ENCODE data around the gene MYNN.

MYNN gene

DNA sequence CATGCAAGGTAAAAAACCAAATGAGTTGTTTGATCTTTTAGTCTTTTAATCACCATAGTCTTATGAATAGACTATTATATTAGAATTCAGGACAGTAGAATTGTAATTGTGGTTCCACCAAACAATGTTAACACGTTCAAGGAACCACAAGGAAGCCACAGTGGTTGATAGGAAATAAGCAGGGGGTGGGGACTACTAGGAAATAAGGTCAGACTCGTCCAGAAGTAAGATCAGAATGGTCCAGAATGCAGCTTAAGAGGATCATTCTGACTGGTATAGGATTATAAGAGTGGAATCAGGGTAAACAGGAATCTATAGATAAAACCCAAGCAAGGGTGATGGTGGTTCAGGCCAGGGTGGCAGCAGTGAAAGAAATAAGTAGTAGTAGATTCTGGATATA, 7.5 kb downstream of the MYNN start:
- no peak for DNase-seq

DNA sequence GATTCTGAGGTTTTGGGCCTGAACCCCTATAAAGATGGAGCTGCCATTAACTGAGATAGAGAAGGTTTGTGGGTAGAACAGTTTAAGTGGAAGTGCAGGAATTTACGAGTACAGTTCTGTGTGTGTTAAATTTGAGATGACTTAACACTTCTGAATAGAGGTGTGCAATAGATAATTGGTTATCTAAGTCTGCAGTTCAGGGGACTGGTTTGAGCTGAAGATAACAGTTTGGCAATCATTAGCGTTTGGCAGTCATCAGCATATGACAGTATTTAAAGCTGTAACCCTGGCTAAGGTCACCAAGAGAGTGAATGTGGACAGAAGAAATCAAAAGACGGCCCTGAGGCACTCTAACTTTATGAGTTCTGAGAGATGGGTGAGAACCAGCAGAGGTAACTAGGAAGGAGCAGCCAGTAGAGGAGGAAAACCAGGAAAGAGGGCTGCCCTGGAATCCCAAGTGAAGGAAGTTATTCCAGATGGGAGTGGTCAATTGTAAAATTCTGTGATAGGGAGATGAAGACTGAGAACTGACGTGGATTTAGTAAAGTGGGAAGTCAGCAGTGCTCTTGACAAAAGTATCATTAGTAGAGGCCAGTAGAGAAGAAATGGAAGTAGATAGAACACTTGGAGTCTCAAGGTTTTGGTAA, 8.1 kb downstream of the MYNN start:
- DNase-seq, result no peak

DNA sequence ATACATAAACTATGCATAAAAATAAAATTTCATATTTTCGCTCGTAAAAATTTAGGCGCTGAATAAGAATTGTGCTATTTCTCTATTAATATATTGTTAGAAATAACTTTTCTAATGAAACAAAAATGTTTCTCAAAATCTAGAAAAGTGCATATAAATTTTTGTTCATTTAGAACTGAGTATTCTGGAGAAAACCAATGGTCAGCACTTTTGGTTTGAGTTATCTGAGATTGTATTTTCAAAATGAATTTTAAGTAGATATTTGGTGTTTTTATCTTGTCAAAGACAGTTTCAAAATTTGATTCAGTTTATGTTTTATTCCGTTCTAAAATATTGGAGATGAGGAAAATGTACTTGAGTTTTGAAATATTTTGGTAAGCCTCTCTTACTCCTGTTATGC, 13.9 kb downstream of the MYNN start:
- DNase-seq, result no peak

DNA sequence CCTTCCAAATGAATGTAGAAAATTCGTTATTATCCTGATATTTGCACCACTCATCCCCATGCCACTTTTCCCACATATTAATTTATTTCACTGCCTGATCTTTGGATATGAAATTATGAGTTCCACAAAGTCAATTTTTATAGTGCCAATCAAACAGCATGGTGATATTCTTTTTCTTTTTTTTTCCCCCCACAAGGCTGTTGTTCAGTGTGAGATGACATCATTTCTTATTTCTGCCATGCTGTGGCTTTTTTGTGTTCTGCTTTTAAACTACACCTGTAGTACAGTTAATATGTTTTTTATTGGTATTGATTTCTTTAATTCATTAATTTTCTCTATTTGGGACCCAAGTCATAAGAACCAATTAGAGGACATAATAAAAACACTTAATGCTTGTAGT, 14.6 kb downstream of the MYNN start:
- no peak for DNase-seq

DNA sequence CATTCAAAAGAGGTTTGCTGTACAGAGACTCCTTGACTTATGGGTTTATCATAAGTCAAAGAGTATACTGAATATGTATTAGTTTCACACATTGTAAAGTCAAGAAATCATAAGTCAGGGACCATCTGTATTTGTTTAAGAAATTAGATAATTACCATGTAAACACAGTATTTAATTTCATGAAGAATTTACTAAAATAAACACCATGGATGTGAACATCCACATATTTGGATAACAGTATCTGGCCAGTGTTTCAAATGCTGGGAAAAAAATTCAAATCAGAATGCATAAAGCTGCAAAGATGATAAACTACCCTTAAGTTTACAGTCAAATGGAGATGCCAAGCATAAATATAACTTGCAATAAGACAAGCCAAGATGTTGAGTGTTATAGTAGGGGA, 17.0 kb downstream of the MYNN start:
- no peak for DNase-seq

DNA sequence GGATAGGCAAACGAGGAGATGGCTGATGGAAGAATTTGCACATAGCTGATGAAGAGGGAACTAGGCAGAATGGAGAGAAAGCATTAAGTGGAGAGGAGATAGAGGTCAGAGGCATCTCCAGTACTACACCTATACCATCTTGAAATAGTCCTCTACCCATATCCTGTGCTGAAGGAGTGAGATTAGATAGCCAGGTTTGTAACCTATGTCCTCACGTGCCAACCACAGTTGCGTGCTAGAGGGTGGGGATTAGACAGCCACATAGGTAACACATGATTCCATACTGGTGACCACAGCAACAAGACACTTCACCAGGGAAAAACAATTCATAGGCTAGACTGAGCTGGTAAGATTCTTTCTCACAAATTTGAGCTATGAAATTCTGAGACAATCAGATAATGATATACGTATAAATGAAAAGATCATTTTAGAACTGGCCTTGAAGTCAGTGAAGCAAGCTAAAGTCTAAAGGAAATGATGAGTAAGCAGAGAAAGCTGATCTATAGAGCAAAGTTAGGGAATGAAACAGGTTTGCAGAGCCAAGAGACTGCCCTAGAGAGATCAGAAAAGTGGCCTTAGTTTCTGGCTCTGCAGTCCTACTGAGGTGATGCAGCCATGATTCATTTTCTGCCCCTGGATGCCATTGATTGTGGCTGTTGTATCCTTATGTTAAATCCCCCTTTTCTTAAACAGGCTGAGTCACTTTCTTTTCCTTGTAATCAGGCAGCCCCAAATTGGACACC, 17.7 kb downstream of the MYNN start:
- DNase-seq, result no peak

DNA sequence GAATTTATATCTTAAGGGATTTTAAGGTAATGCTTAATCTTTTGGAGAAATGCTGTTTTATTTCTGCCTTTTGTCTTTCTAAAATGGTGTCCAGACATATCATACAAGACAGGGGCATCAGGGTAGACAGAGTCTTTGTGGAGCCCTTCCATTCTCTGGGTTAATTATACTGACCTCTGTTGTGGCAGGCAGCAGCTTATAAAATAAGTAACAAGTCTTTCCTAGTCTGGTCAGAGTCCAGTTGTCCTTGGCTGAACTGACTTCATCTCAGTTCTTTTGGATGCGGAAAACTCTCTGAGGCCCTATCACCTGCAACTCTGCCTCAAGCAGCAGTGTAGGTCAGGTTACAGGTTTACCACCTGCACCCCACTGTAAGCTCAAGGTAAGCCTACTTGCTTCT, 19.2 kb downstream of the MYNN start:
- DNase-seq, result no peak

DNA sequence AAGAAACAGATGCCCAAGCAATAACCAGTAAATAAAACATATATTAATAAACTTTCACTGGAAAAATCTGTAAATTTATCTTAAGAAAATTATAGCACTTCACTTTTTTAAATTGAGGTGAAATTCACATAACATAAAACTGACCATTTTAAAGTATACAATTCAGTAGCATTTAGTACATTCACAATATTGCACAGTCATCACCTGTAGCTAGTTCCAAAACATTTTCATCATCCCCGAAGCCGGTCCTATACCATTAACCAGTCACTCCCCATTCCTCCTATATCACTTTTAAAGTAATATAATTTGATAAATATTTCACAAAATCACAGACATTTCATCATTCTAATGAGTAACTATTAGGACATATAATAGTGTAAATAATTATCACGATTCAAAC, 31.5 kb downstream of the MYNN start:
- no peak for DNase-seq

DNA sequence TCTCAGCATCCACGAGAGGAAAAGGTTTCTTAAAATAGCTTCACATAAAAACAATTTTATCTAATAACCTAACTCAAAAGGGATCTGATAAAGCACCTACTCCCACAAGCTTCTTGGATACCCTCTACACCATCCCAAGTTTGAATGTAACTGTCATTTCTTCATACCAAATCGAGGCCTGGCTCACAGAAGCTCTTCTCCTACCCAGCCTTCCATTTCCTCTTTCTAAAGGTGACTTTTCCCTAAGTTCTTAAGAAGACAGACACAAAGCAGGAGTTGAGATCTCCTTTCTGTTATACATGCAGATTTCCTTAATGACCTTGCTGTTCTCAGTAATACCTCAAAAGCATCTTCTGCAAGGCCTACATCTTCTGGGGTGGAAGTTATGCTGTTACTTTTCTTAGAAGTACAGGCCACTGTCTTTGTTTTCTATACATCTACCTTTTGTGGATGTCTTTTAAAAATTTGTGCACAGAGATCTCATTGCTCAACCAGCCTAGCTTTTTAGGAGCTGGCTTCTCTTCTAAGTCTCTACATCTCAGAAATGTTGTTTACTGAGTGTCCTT, 36.1 kb downstream of the MYNN start:
- DNase-seq, result no peak

DNA sequence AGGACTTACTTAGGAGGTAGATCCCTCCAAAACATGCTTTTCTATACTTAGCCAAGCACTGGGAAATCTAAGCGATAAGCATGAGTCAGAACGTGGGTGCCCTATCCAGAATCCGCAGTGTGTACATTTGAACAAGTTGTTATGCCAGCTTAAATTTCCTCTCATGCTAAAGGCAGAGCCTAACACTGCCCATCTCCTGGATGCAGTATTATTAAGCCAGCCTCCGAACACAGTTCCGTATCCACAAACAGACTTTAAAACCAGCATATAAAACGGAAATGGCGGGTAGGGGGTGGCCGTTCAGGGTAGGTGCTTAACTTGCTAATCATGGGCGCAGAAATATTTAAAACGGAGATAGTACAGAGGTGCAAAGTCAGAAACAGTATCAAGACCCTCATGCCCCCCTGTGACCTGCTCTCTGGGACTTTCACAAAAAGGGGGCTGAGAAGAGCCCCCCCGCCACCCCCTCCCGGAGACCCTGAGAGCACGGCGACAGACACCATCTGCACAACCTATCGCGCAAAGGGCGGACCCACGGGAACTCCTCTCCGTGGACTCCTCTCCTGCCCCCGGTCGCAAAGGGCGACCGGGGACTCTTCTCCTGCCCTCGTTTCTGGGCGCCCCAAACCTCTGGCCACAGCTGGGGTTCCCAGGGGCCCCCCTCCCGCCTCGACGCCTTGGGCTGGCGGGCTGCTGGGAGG, 38.6 kb downstream of the MYNN start:
- DNase-seq, result peak; percentile 69

DNA sequence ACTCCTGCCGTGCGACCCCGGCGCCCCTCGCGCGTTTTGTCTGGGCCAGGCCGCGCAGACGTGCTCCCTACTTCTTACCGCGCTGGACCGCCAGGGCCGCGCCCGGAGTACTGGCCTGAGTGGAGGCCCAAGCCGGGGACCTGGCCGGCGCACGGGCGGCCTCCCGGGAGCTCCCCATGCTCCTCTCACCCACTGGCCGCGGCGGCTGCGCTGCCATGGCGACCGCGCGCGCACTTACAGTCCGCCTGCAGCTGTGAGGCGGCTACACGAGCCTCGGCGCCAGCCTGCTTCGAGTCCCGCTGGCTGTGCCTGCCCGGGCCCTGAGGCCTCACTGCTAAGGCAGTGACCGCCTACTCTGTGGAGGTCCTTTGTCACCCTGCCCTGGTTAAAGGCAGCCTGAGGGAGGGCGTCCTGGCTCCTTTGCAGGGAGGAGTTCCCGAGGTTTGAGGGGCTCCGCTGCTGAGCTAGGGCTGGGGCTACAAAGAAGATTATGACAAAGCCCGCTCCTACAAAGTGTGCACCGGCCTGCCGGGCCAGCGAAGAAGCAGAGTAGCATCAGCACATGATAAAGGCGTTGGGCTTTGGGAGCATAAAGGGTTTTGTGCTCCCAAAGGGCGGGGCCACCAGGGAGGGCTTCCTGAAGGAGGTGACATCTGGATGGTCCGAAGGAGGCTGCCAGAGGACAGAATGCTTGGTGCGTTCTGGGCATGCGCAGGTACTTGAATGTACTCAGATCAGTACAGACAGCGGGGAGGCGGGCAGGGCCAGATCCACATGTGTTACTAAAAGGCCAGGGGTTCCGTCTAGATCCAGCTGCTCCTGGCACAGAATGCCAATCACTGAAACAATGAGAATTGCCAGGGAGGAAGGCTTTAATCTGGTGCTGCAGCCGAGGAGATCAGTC, 39.4 kb downstream of the MYNN start, which contains the start of the genes LRRC34 and LRRIQ4:
TSS of gene LRRC34 (minus strand) at position 573 of the 904 bp plus-strand sequence. CDS start at position 217, 356 bp downstream.
TSS of gene LRRIQ4 (plus strand) at position 539 of the 904 bp plus-strand sequence. CDS start 9,052 bp downstream, outside the sequence.
- peak; percentile 86 for DNase-seq

DNA sequence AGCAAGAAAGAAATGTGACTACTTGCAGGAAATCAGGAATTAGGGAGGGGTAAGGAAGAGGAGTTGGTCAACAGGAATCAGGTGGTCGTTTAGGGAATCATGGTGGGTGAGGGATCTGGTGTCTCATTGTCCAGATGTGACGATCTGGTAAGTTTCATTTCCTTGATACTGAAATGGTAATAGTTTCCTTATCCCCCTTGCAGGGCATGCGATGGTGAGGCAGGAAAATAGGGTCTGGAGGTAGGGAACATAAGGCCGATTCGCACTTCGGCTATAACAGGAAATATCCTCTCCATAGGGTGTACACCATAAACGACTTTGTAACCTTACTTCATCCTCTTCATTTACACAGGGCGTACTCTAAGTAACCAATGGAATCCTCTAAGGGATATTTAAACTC, 40.1 kb downstream of the MYNN start:
- DNase-seq, result no peak

DNA sequence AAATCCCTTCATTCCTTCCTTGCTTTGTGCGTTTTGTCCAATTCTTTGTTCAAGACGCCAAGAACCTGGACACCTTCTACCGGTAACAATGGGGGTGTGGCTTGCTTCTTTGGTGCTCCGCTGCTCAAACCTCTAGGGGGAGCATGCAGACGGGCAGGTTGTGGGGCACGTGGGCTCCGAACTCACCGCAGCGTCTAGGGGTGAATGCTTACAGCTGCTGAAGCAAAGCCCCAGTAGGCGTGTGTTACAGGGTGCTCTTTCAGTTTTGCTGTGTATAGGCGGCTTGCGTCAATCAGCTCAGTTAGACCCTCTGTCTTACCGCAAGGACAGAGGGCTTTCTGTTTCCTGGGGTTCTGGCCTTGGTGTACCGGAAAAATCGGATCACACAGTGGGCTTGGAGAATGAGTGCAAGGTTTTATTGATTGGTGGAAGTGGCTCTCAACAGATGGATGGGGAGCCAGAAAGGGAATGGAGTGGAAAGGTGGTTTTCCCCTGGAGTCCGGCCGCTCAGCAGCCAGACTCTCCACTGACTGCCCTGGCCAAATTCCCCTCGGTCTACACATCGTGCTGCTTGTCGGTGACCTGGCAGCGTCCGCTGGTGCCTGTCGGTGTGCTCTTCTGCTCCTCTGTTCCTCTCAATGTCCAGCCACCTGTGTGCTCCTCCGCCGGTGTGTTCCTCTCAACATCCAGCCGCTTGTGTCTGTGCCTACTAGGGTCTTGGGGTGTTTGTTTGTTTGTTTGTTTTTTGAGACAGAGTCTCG, 40.7 kb downstream of the MYNN start:
- peak; percentile 84 for DNase-seq

DNA sequence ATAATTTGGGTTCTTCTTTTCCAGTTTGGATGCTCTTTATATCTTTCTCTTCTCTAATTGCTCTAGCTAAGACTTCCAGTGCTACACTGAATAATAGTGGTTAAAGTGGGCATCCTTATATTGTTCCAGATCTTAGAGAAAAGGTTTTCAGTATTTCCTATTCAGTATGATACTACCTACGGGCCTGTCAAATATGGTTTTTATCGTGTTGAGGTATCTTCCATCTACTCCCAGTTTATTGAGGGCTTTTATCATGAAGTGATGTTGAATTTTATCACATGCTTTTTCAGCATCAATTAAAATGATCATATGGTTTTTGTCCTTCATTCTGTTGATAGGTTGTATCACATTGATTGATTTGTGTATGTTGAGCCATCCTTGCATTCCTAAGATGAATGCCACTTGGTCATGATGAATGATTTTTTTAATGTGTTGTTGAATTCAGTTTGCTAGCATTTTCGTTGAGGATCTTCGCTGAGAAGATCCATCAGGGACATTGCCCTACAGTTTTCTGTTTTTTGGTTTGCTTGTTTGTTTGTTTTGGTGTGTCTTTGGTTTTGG, 42.5 kb downstream of the MYNN start:
- DNase-seq, result no peak

DNA sequence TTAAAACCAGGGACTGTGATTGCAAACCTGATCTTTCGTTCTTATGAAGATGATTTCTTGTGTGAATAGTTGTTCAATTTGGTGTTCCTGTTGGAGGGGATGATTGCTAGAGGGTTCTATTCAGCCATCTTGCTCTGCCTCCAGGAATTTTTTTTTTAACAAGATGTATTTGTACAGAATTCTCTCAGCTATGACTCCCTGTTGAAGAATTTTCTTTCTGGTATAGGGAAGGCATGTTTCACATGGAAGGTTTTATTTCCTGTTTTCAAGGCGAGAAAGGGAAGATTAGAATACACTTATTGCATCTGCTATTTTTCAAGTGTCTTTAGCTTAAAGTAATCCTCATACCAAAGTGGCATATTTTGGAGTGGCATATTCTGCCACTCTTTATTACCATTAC, 45.1 kb downstream of the MYNN start:
- no peak for DNase-seq

DNA sequence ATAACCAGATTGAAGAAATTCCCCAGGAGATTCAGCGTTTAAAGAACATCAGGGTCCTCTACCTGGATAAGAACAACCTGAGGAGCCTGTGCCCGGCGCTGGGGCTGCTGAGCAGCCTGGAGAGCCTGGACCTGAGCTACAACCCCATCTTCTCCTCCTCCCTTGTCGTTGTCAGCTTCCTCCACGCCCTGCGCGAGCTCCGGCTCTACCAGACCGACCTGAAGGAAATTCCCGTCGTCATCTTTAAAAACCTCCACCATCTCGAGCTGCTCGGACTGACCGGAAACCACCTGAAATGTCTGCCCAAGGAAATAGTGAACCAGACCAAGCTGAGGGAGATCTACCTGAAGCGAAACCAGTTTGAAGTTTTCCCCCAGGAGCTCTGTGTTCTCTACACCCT, 48.9 kb downstream of the MYNN start:
- peak; percentile 66 for DNase-seq

DNA sequence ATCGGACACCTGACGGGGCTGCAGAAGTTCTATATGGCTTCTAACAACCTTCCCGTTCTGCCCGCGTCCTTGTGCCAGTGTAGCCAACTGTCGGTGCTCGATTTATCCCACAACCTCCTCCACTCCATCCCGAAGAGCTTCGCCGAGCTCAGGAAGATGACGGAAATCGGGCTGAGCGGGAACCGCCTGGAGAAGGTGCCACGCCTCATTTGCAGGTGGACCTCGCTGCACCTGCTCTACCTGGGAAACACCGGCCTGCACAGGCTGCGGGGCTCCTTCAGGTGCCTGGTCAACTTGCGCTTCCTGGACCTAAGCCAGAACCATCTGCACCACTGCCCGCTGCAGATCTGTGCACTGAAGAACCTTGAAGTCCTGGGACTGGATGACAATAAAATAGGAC, 49.3 kb downstream of the MYNN start:
- DNase-seq, result peak; percentile 80

DNA sequence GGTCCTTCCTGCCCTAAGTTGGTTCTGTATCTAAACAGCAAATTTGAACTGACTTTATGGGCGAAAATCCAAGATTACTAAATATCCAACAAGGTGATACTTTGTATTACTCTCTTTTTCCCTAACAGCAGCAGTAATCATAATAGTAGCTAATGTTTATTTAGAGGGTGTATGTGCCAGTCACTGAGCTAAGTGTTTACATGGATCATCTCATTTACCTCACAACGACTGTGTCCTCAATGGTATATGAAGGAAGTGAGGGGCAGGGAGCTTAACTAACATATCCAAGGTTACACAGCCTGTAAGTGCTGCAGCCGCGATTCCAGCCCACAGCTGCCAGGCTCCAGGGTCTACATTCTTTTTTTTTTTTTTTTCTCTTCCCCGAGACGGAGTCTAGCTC, 49.8 kb downstream of the MYNN start:
- DNase-seq, result peak; percentile 29

DNA sequence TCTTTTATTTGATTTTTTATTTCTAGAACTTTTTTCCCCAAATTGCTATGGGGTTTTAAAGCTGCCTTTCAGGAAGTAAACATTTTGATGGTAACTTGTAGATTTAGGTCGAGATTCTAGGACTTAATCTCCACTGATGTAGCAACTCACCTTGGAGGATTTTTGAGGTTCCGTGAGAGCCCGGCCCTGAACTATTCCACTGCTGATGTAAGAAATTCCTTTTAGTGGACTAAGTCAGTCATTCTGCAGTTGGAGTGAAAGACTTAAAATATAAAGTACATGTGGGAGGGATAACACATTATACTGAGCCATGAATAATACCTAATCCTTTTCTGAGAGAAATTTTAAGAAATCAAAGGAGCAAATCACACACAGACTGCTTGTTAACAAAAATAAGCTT, 52.1 kb downstream of the MYNN start:
- no peak for DNase-seq

DNA sequence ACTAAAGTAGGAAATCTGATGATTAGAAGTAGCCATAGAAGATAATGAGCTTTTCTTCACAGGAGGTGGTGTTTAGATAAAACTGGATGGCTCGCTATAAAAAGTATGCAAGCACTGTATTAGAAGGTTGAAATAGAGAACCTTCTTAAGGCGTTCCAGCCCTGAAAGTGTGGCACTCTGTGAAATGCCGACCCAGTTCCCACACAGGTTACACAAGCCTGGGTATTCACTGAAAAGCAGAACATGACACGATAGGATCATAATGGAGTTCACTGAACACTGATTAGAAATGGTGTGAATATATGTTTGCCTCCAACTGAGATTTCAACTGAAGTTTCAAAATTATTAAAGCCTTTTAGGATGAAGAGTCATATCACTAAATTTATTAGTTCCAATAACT, 54.5 kb downstream of the MYNN start:
- no peak for DNase-seq

DNA sequence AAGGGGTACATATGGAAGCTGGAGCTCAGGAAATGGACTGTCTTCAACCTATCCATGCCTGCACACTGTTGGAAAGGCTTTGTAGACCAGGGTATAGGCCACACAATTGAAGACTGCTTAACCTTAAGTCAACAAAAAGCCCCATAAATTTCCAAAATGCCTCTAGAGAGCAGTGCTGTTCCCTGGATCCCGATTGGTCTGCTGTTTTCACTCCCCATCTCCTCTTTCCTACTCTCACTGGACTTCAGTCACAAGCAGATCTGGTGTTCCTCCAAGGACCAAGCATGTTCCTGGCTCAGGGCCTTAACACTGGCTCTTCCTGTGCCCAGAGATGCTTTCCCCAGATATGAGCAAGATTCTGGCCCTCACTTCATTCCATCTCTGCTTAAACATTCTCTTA, 62.3 kb downstream of the MYNN start:
- DNase-seq, result no peak
